DMS53 (cell line): ENCODE data around the gene C2orf66.

Experiments
- DNase-seq: peaks from one replicate; lab custom pipeline; 2025; lab: John Stamatoyannopoulos, UW

Gene C2orf66

DNA sequence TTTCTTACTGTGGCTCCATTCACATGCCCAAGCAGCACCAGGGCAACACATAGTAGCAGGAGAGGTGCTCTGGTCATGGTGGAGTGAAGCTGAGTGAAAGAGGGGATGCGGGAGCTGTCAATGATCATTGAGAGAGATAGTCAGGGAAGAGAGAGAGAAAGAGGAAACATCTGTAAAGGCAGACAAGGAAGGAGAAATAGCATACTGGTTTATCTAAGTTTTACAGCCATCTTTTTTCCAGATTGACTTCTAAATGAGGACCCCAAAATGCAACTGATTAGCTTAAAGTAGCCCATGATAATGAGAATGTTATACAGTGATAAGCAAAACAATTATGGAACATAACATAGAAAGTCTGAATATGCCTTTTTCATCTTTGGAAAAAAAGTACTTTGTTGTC is at the start of gene C2orf66:
C2orf66 (minus strand) TSS at position 96 of the 400 bp plus-strand sequence; CDS start at position 77, 19 bp downstream.
- DNase-seq: no peak

DNA sequence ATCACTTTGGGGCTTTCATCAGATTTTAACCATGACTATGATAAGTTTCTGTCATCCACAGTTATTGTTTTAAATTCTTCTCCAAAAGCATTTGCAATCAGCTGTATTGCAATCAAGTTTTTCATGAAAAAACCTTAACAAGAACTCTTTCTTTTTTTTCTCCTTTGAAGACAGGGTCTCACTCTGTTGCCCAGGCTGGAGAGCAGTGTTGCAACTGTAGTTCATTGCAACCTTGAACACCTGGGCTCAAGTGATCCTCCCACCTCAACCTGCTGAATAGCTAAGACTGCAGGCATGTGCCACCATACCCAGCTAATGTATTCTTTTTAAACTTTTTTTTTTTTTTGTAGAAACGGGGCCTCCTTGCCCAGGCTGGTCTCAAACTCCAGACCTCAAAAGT is 45.5 kb upstream of the C2orf66 start:
- no peak for DNase-seq

DNA sequence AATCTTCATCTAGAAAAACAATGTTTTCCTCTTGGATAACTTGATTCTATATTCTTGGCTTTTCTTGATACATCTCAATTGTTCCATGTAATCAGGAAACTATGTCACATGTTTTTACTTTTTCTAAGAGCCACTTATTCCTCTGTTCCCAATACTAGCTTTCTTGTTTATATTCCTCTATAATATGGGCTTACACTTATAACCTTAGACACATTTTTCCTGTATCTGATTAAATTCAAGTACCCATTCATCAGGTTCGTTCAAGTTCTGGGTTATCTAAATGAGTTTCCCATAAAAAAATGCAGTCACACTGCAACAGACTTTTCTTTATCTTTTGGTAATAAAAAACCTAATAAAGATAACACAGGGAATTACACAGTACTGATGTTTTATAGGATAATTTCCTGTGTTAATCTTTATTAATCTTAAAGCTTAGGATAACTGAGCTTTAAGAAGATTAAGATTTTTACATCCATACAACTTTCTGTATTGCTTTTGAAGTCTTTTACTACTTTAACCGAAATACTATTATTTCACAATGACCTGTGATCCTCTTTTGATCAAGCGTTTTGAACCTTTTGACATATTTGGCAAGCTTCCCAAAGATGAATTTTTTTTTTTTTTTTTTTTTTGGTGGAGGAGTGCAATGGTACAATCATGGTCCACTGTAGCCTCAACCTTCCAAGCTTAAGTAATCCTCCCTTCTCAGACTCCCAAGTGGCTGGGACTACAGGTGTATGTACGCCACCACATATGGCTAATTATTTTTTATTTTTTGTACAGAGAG is 44.3 kb upstream of the C2orf66 start:
- DNase-seq: no peak

DNA sequence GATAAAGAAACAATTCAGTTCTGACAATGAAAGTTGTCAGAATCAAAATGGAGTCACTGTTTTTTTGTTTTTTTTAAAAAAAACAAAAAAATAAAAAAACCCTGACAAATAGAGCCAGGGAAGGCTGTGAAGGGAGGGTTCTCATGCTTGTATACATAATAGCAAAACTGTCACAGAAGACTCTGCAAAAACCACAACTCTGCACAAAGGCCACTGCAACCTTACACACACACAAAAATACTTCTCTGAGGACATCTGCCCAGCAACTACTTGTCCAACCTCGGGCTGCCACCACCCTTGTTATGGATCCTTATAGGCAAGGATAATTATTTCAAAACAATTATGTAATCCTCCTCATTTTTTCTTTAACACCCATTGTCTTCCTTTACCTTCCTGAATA is 41.9 kb upstream of the C2orf66 start:
- DNase-seq: no peak

DNA sequence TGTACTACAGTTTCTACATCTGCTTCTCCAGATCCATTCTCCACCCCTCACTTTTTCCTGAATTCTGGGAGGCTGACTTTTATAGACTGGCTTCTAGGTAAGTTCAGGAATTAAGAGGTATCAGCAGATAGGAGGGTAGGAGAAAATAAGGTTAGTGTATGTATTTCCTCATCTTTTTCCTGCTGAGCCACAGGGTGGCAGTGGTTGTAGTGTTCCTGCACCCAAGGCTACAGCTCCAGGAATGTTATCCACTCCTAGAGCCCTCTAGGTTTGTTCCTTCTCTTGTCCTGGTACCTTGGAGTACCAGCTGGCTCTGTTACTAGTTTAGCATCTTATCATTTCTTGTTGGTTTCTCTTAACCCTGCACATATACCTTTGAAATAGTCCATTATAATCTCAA is 40.7 kb upstream of the C2orf66 start:
- DNase-seq: peak; percentile 63

DNA sequence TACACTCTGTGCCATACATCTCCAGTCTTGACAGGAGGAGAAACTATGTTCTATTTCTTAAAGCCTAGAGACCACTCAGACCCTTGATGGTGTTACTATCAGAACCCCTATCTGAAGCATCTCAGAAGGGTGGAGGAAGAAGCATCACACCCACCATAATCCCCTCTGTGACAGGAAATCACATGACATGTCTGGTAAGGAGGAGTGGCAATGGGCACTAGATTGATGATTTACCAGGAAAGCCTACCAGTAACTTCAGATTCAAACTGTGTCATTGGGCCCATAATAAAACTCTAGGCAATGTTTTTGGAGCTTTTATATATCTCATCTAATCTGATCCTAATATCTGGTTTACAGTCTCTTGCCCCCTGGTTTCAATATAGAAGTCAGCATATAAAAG is 37.1 kb upstream of the C2orf66 start:
- no peak for DNase-seq

DNA sequence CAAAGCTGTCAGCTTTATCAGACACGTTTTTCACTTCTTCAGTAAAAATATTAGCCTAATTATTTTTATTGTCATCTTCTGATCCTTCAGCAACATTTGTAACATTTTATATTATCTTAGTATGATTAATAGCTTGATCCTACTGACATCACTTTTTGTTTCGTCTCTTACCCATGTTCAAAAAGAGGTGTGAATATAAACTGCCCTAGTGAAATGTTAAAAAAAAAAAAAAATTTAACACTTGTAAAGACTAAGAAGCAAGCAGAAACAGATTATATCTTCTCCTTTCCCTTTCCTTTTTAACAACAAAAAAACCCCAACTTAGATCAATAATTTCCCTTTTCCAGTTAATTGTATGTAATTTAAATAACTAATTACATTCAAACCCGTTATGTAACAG is 36.2 kb upstream of the C2orf66 start:
- DNase-seq: no peak

DNA sequence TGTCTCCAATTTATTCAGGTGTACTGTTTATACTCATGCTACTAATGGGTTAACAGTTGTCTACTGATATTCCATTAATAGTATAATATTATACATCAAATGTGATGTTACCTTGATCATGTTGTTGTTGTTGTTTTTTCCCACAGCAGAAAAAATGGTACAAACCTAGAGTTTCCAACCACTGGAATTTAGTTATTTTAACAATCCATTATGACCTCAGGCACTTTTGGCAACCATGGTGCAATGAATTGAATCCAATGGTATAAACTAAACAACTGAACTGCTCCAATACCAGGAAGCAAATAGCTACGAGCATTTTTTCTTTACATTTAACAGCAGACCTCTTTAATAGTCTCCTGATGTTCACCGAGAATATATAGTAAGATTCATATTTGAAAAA is 31.0 kb upstream of the C2orf66 start:
- no peak for DNase-seq

DNA sequence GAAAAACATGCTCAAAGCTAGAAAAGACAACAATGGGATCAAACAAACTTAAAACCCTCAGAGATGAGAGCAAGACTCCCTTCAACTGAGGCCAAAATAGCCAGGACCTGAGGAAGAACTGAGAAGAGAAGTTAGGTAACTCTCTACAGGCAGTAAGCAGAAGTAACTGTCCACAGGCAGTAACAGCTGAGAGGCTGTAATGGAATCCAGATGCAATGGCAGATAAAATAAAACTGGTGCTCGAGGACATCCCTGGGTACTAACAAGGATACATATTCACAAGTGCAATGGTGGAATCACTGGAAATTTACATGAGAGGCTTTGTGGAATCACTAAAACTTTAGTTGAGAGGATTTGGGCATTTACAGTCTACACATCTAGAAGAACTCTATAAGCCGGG is 30.4 kb upstream of the C2orf66 start:
- no peak for DNase-seq

DNA sequence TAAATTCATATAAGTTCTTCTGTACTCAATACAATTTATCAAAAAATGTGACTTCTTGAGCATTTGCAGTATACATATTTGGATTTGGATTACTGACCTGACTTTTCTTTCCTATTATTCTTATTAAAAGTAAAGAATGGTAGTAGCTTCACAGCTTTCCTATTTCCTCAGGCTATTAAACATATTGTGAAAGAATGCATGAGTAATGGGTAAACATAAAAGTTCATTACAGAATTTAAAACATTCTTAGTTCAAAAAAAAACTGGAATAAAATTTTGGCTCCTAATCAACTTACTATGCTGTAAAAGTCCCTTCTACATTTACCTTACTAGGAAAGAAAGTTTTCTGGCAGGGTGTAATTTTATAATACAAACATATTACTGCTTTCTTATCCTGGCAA is 27.3 kb upstream of the C2orf66 start:
- no peak for DNase-seq

DNA sequence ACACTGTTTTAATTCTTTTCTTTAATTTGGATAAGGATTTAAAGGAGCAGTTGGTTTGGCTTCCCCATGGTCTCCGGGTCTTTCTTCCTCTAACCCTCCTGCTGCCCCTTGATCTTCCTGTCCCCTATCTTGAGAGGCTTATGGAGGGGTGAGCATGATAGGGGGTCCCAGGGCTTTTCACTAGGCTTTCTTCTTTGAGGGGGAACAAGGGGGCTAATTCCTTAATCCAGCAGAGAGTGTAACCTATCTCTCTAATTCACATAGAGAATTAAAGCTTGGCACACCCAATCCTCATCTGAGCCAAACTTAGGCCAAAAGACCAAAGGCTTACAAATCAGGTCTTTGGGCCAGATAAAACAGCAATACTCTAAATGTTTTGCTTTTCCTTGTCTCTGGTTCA is 21.5 kb upstream of the C2orf66 start:
- DNase-seq: no peak

DNA sequence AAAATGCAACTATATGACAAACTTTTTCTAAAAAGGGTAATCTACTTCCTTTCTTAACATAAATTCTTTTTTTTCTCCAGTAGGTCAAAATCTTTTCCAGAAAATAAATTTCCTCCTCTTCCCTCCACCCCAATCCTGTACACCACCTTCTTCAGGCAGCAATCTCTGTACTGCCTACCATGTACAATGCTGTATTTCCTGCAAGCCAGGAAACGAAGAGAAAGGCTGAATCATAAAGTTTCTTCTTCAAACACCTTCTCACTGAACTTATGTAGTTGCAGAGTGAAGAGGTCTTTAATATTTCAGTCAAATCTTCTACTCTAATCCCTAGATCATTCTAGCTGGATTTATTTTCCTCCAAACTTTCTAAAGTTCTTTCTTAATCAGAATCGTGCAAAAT is 18.2 kb upstream of the C2orf66 start:
- DNase-seq: no peak

DNA sequence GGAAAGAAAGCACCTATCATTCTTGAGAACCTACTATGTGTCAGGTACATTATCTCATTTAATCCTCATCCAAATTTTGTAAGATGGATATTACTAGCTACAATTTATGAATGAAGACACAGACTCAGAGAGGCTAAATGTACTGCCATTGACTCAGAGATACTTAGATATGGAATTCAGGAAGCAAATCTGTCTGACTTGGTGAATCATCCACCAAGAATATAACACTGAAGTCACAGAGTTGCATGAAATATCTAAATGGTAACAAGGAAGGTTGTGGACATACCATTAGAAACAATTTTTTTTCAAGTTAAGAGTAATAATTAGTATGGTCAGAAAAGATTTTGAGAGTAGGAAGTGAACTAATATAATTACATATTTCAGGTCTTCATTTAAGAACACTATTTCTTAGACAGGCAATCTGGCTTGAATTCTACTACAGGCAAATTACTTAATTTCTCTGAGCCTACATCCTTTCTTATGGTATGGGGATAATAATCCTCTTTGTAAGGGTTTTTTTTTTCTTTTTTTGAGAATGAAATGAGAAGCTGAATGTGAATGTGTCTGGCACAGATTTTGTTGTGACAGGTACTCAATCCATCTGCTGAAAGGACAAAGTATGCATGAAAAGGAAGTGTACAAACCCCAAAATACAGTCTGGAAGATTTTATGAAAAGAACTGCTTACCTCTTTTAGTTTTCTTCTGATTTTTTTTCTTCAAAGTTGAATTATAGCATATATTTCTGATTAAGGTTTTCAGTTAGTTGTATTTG is 14.8 kb upstream of the C2orf66 start:
- DNase-seq: peak; percentile 9

DNA sequence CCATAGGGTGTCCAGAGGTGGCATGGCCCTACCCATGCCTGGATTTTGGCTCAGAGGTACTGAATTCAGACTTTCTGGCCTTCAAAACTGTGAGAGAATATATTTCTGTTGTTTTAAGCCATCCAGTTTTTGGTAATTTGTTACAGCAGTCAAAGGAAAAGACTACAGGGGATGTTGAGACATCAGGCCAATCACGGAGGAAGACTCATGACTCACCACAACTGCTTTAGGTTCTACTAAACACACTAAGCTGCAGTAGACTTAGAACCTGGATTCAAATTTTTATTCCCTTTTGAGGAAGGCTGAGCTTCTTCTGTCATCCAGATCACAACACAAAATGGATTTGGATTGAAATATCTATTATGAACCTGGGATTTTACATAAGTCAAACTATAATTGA is 12.0 kb upstream of the C2orf66 start:
- no peak for DNase-seq

DNA sequence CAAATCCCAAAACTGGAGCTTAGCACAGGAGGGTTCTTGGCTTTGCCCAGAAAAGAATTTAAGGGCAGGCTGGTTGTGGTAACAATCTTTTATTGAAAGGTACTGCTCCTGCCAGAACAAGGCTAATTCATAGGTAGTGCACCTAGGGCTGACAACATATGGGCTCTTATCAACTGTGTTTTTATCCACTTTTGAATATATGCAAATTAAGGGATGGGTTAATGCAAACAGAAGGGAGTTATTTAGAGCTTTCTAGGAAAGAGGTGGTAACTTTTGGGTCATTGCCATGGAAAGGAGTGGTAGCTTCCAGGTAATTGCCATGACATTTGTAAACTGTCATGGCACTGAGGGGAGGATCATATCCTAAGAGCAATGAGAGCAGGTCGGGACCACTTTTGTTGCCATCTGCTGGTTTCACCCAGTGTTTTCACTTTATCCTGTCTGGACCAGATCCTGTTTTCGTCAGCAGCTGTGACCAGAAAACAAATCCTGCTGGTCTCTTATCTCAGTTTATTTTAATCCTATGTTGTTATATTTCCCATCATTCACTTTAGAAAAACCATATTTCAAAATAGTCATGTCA is 981 bp downstream of the C2orf66 start:
- peak; percentile 18 for DNase-seq

DNA sequence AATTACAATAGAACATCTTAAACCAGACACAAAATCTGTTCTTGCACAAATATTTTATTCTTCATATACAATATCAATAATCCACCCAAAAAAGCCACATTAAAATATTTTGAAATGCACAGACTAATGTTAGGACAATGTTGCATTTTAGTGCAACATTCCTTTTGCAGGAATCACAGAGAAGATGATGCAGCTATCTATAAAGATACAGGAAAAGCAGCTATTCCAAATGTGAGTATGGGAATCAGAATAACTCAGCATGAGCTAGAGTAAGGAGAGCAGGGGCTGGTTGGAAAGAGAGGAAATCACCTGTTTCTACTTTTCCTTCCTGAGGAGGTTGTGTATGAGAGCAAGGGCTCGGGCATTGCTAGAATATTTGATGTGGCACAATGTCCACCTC is 4.8 kb downstream of the C2orf66 start:
- DNase-seq: no peak

DNA sequence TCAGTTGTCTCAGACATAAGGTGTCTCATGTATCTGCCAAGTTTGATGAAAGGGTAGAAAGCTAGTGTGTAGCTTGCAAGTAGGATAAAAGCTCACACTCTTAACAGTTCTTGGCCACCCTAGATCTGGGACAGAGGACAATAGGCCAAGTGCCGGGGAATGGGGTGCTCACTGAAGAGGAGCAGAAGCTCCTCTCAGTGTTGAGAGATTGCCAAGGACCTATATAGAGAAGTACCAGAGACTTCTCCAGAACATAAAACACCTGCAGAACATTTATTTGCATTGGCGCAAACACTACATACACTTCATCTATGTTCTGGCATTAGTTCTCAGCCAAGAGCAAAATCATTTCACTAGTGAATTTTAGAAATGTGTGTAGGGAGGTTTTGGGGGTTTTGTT is 6.8 kb downstream of the C2orf66 start:
- DNase-seq: no peak

DNA sequence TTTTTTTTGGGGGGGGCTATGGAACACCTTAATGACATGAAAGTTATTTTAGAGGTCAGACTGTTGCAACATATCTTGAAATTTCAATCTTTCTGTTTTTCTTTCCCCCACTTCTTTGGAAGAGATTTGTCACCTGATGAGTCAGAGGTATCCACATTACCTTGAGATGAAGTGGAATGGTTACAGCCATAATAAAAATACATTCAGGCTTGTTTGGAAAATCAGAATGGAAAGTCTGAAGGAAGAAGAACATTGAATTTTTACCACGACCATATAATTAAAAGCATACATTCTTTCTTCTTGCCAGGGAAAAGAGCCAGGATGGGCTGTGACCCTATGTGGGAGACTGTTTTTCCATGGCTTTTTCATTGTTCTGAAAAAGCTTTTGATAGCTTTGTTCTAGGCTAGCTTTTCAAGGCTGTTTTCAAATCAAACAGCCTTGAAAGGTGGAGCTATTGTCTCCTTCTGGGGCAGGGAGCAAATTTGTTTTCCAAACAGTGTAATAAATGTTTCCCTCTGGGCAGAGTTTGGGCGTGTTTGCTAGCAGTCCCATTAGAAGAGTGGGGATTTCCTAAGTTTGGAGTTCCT is 7.4 kb downstream of the C2orf66 start:
- no peak for DNase-seq

DNA sequence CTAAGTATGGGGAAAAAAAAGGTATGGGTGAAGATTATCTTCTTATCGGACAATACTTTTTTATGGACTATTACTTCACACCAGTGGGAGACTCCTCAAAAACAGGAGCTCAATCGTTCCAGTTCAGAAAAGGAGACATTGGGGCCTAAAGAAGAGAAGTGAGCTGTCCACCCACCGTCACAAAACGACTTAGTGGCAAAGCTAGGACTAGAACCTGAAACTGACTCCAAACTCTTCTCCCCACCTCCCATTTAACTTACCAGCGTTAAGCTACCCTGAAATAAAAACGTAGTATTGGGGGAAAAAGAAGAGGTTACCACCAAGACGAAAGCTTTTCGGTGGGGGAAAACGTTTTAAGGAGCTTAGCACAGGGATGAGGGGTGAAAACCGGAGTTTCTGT is 10.2 kb downstream of the C2orf66 start:
- DNase-seq: peak; percentile 44

DNA sequence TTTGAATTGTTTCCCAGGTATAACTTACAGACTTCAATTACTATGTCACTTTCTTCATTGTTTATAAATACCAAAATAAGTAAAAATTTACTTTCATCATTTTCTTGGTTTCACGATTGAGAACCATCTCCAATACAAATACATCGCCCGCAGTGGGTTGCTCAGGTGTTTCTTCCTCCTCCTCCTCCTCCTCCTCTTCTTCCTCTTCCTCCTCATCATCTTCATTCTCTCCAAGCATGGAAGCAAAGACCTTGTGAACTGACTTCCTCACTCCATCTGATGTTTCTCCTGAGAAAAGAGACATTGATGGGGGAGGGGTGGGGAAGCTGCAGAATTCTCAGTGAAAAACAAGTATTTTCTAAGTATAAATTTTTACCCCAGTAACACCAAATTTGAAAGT is 16.3 kb downstream of the C2orf66 start:
- no peak for DNase-seq

DNA sequence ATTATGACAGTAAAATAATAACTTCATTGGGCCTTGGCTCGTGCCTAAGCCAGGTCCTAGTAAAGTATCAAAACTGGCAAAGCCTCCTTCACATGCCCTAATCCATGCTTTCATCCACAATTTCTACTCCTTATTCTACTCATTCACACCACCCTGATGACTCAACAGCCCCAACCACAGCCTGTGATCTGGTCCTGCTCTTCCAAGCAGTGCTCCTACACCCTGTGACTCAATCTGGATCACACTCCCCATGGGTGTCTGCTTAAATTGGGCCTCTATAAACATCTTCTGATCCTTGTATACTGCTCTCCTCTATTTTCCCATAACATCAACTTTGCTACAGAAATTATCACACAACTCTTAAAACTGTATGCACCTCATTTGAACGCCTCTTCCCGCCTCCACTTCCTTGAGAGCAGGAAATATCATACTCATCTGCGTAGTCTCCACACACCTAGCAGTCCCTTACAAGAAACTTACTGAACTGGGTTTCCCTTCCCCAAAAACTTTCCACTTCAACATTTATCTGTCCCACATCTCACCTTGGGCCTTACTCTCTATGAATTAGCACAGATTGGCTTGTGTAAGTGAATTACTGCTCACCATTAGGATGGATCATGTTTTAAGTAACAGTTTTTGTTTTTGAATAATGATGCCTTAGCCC is 25.6 kb downstream of the C2orf66 start:
- no peak for DNase-seq

DNA sequence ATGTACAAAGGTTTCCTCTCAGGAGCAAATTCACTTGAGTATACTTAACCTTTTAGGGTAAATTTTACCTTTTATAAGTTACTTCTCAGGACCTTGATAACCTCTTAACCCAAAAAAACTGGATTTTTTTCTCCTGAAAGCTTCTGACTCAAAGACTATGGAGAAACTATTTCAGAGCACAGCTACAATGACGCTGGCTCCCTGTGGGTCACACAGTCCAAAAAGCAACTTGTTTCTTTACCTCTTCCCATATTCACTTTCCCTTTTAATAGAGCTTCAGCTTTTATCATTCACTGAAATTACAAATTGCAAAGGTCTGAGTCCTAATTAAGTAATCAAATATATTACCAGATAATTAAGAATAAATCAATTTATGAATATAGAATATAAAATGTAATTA is 42.1 kb downstream of the C2orf66 start:
- no peak for DNase-seq
